OCI-LY1 (cell line): Measurements from ENCODE around the gene IQCK.

Source experiments
- H2AFZ ChIP-seq: fragments of 200-600 bp; sonication (generic), shearing (Covaris generic); 2 replicates; pipeline ENCODE4 v1.6.0; 2014; ENCODE audit warnings: antibody characterized with exemption, mild to moderate bottlenecking, low read length
- H3F3A ChIP-seq: fragments of 200-600 bp; sonication (generic), shearing (Covaris generic); 2 replicates; pipeline ENCODE4 v1.6.0; 2014; ENCODE audit warnings: mild to moderate bottlenecking, antibody characterized with exemption, low read length, moderate library complexity; ENCODE audit not compliant: insufficient read depth
- H3K27ac ChIP-seq: fragments of 200-600 bp; sonication (generic); 2 replicates; pipeline ENCODE4 v1.5.1; 2014; ENCODE audit warnings: low read length, mixed run types, mild to moderate bottlenecking, low read depth; ENCODE audit not compliant: poor library complexity, severe bottlenecking
- H3K27me3 ChIP-seq: fragments of 200-600 bp; sonication (generic); 2 replicates; pipeline ENCODE4 v1.6.0; 2014; ENCODE audit warnings: antibody characterized with exemption, mild to moderate bottlenecking, low read length, moderate library complexity; ENCODE audit not compliant: insufficient read depth
- H3K36me3 ChIP-seq: fragments of 200-600 bp; sonication (generic); 2 replicates; pipeline ENCODE4 v1.6.1; 2014; ENCODE audit warnings: mild to moderate bottlenecking, antibody characterized with exemption, low read length, moderate library complexity, mixed read lengths; ENCODE audit not compliant: insufficient read depth
- H3K4me1 ChIP-seq: fragments of 200-600 bp; sonication (generic); 2 replicates; pipeline ENCODE4 v1.5.1; 2014; ENCODE audit warnings: mild to moderate bottlenecking, low read length, moderate library complexity; ENCODE audit not compliant: insufficient read depth, severe bottlenecking
- H3K4me2 ChIP-seq: fragments of 200-600 bp; sonication (generic), shearing (Covaris generic); 2 replicates; pipeline ENCODE4 v1.6.1; 2014; ENCODE audit warnings: low read length
- H3K4me3 ChIP-seq: fragments of 200-600 bp; sonication (generic); 2 replicates; pipeline ENCODE4 v1.5.1; 2014; ENCODE audit warnings: low read length, low read depth, mild to moderate bottlenecking, mixed read lengths; ENCODE audit not compliant: poor library complexity, severe bottlenecking
- H3K79me2 ChIP-seq: fragments of 200-600 bp; shearing (Covaris generic); 2 replicates; pipeline ENCODE4 v1.6.1; 2016; ENCODE audit warnings: mixed run types, low read length, mixed read lengths; ENCODE audit not compliant: insufficient read depth
- H3K9ac ChIP-seq: fragments of 200-600 bp; sonication (generic), shearing (Covaris generic); 2 replicates; pipeline ENCODE4 v1.6.1; 2014; ENCODE audit warnings: mild to moderate bottlenecking, low read length, mixed read lengths
- H3K9me2 ChIP-seq: fragments of 200-600 bp; sonication (generic), shearing (Covaris generic); 2 replicates; pipeline ENCODE4 v1.6.1; 2014; ENCODE audit warnings: low read depth, mild to moderate bottlenecking, low read length, mixed read lengths
- H3K9me3 ChIP-seq: fragments of 200-600 bp; shearing (Covaris generic); 2 replicates; pipeline ENCODE4 v1.6.1; 2014; ENCODE audit warnings: low read length, mixed read lengths
- H4K20me1 ChIP-seq: fragments of 200-600 bp; sonication (generic), shearing (Covaris generic); 2 replicates; pipeline ENCODE4 v1.6.0; 2016; ENCODE audit warnings: mild to moderate bottlenecking, low read length; ENCODE audit not compliant: insufficient read depth
- EZH2 ChIP-seq: fragments of 200-600 bp; sonication (generic), shearing (Covaris generic); IDR thresholded peaks from 2 replicates; pipeline ENCODE4 v1.8.0; 2017; ENCODE audit warnings: borderline replicate concordance, mixed run types, mild to moderate bottlenecking, antibody characterized with exemption, low read length, moderate library complexity, mixed read lengths
- TF ChIP-seq, protein P1 (sequence below): fragments of 200-600 bp; sonication (generic), shearing (Covaris generic); IDR thresholded peaks from 2 replicates; pipeline ENCODE4 v1.5.1; 2017; ENCODE audit warnings: mild to moderate bottlenecking, antibody characterized with exemption, low read length, moderate library complexity, mixed read lengths

IQCK gene

DNA sequence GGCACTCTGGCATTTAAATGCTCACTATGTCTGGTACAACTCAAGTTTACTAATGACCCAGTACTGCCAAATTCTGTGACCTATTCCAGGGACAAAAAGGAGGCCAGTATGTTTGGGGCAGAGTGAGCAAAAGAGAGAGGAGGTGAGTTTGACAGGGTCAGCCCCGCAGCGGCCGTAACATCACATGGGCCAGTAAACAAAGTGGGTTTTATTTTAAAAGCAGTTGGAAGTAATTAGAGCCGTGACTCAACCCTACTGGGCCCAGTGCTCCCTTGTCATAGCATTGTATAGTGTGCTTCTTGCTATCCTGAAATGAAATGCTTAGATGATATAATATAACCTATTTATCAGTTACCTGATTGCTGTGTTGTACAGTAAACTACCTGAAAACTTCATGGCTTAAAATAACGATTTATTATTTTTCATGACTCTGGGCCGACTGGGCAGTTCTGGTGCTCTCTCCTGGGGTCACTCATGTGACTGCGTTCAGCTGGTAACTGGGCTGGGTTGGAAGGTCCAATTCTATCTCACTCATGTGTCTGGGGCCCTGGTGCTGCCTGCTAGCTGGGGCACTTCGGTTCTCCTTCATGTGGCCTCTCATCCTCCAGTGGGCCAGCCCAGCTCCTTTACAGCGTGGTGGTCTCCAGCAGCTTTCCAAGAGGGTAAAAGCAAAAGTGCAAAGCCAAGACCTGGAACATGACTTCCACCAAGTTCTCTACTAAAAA lies 27.4 kb downstream of the IQCK start:
- Histone ChIP-seq H3K9me2 (no peaks in the 10 kb centered on the region), H3K79me2 (no peaks in the 10 kb centered on the region), H4K20me1 (no peaks in the 10 kb centered on the region), H3K4me3 (no peak overlapping the region), H3K9me3 (no peaks in the 10 kb centered on the region), H3F3A (no peaks in the 10 kb centered on the region), H3K27me3 (no peaks in the 10 kb centered on the region), H3K4me2 (no peak overlapping the region), H3K9ac (no peak overlapping the region), H3K4me1 (no peaks in the 10 kb centered on the region), H2AFZ (no peak overlapping the region), H3K36me3 (no peaks in the 10 kb centered on the region), H3K27ac (no peak overlapping the region)
- TF ChIP-seq, protein P1, sequence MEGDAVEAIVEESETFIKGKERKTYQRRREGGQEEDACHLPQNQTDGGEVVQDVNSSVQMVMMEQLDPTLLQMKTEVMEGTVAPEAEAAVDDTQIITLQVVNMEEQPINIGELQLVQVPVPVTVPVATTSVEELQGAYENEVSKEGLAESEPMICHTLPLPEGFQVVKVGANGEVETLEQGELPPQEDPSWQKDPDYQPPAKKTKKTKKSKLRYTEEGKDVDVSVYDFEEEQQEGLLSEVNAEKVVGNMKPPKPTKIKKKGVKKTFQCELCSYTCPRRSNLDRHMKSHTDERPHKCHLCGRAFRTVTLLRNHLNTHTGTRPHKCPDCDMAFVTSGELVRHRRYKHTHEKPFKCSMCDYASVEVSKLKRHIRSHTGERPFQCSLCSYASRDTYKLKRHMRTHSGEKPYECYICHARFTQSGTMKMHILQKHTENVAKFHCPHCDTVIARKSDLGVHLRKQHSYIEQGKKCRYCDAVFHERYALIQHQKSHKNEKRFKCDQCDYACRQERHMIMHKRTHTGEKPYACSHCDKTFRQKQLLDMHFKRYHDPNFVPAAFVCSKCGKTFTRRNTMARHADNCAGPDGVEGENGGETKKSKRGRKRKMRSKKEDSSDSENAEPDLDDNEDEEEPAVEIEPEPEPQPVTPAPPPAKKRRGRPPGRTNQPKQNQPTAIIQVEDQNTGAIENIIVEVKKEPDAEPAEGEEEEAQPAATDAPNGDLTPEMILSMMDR: no peak
- TF ChIP-seq EZH2: no peak

DNA sequence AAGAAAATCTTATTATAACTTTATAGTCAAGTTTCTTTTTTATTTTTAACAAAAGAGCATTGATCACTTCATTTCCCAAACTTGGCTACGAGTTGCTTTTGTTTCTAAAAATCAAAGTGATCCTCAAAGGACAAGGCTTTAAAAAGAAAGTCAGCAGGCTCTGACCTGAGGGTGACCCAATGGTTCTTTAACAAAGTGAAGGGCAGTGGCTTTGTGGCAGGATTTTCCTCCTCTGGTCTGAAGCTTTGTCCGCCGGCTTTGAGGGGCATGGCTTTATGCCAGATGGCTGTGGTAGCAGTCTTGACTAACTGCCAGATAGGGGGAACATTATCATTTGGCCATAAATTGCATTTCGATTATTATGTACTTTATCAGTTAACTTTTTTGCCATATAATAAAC lies 28.5 kb downstream of the IQCK start:
- Histone ChIP-seq H3K79me2 (no peaks in the 10 kb centered on the region), H3K9me2 (no peaks in the 10 kb centered on the region), H3K36me3 (no peaks in the 10 kb centered on the region), H4K20me1 (no peaks in the 10 kb centered on the region), H3K27me3 (no peaks in the 10 kb centered on the region), H3K27ac (no peak overlapping the region), H3K4me1 (no peaks in the 10 kb centered on the region), H3K4me3 (no peak overlapping the region), H3K9ac (no peak overlapping the region), H3K4me2 (no peak overlapping the region), H3F3A (no peaks in the 10 kb centered on the region), H3K9me3 (no peaks in the 10 kb centered on the region), H2AFZ (no peak overlapping the region)
- TF ChIP-seq, protein P1: no peak
- no peak for TF ChIP-seq EZH2

DNA sequence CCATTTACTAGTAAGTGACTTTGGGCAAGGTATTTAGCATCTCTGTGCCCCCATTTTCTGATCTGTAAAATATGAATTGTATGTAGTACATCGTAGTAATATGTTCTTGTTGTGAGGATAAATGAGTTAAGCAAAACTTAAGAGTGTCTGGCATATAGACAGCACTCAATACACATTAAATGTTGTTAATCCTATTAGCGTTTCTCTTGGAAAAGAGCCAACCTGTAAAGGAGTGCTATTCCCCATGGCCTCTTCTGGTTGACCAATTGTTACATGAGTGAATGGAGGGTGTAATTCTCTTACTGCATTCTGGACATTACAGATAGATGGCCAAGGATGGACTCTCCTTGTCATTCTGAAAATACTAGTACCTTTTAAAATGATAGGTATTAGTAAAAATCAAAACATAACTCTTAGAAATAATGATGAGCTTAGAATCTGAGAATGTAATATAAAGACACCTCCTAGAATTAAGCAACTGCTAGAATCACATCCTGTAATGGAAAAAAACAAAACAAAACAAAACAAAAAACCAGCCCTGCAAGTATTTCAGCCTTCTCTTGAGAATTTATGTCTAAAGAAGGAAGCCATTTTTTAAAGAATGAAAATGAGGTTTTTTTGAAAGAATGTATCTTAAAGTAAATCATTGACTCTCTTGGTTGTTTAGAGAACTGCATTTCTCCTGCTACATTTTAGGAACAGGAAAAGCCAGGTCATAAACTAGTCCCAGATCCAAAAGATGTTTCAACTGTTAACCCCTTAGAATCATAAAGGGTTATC lies 30.5 kb downstream of the IQCK start:
- no peaks in the 10 kb centered on the region for H3K4me1 ChIP-seq
- H3K4me3 ChIP-seq: no peak overlapping the region
- H3K27ac ChIP-seq: no peak overlapping the region
- no peaks in the 10 kb centered on the region for H3K79me2 ChIP-seq
- no peak overlapping the region for H2AFZ ChIP-seq
- H3K27me3 ChIP-seq: no peaks in the 10 kb centered on the region
- no peak overlapping the region for H3K4me2 ChIP-seq
- H4K20me1 ChIP-seq: no peaks in the 10 kb centered on the region
- H3K9ac ChIP-seq: no peak overlapping the region
- TF ChIP-seq EZH2: no peak
- TF ChIP-seq, protein P1: no peak
- H3K9me2 ChIP-seq: no peaks in the 10 kb centered on the region
- H3F3A ChIP-seq: no peaks in the 10 kb centered on the region
- no peaks in the 10 kb centered on the region for H3K9me3 ChIP-seq
- H3K36me3 ChIP-seq: no peaks in the 10 kb centered on the region
